DND-41 (cell line): ENCODE data around the gene LHPP.
A peak's percentile ranks its signal among the peaks of the same experiment; 100 is the strongest.

Experiments
- ATAC-seq: fragments of 200-7000 bp; cut with Tn5 transposase; 3 replicates; pipeline ENCODE4 v1.9.1; 2021; ENCODE audit warnings: low read depth; ENCODE audit not compliant: insufficient read depth
- DNase-seq: peaks from one replicate; pipeline ENCODE4 v3.0.0-alpha.2; 2020
- H2AFZ ChIP-seq: 2 replicates; pipeline ENCODE4 v1.6.0; 2012; ENCODE audit warnings: low read depth, low read length
- H3K27ac ChIP-seq: 2 replicates; pipeline ENCODE4 v1.5.1; 2012; ENCODE audit warnings: low read length, inconsistent platforms
- H3K27me3 ChIP-seq: fragments of 200-600 bp; sonication (generic); 2 replicates; pipeline ENCODE4 v1.6.0; 2012; ENCODE audit warnings: low read length, mild to moderate bottlenecking, inconsistent platforms; ENCODE audit not compliant: insufficient read depth, poor library complexity
- H3K36me3 ChIP-seq: 2 replicates; pipeline ENCODE4 v1.5.1; 2012; ENCODE audit warnings: low read length, inconsistent platforms; ENCODE audit not compliant: insufficient read depth
- H3K4me1 ChIP-seq: 2 replicates; pipeline ENCODE4 v1.5.1; 2012; ENCODE audit warnings: mild to moderate bottlenecking, low read length; ENCODE audit not compliant: insufficient read depth
- H3K4me2 ChIP-seq: 2 replicates; pipeline ENCODE4 v1.6.0; 2012; ENCODE audit warnings: mild to moderate bottlenecking, moderate library complexity, low read length, inconsistent platforms; ENCODE audit not compliant: insufficient read depth
- H3K4me3 ChIP-seq, 2 experiments: fragments of 200-600 bp in 1 of 2; shearing (Covaris generic) in 1 of 2; 2 replicates each; pipeline ENCODE4 v1.5.1; 2012 to 2016; ENCODE audit warnings: inconsistent platforms in 2 of 2, low read length in 2 of 2, mild to moderate bottlenecking in 2 of 2, low read depth in 1 of 2, moderate library complexity in 1 of 2
- H3K79me2 ChIP-seq: 2 replicates; pipeline ENCODE4 v1.6.0; 2012; ENCODE audit warnings: low read length, inconsistent platforms; ENCODE audit not compliant: insufficient read depth
- H3K9ac ChIP-seq: 2 replicates; pipeline ENCODE4 v1.6.0; 2012; ENCODE audit warnings: low read depth, mild to moderate bottlenecking, inconsistent platforms, low read length, moderate library complexity
- H3K9me3 ChIP-seq: 2 replicates; pipeline ENCODE4 v1.5.1; 2012; ENCODE audit warnings: low read length, moderate library complexity, mild to moderate bottlenecking, inconsistent platforms; ENCODE audit not compliant: insufficient read depth, severe bottlenecking
- H4K20me1 ChIP-seq: 2 replicates; pipeline ENCODE4 v1.6.0; 2012; ENCODE audit warnings: low read length; ENCODE audit not compliant: insufficient read depth
- EZH2 ChIP-seq: IDR thresholded peaks from 3 replicates; pipeline ENCODE4 v1.6.1; 2012; ENCODE audit warnings: borderline replicate concordance, low read depth, mild to moderate bottlenecking, moderate library complexity, low read length, inconsistent platforms; ENCODE audit not compliant: severe bottlenecking
- TF ChIP-seq, protein P1 (sequence below): IDR thresholded peaks from 2 replicates; pipeline ENCODE4 v1.5.1; 2012; ENCODE audit warnings: borderline replicate concordance, low read length, moderate library complexity, mild to moderate bottlenecking; ENCODE audit not compliant: poor library complexity, severe bottlenecking; ENCODE audit errors: extremely low read depth

The LHPP gene

DNA sequence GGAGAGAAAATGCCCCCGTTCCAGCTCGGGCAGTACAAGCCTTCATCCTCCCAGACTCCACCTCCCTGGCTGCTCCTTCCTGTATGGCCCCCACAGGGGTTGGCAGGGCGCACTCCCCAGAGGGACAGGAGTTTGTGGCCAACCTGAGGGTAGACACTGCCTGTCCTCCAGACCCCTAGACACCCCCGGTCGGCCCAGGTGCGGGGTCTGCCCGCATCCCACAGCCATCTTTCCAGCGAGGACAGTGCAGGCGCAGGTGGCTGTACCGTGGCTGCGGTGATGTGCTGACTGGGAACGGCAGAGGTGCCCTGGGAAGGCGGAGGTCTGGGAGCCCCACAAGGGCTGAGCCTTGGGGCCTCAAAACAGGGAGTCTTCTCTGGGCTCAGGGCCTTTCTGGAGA, 81.5 kb downstream of the LHPP start:
- no peaks in the 10 kb centered on the region for H3K27me3 ChIP-seq
- H4K20me1 ChIP-seq = no peaks in the 10 kb centered on the region
- H3K4me1 ChIP-seq = peaks cover 22% of the 10 kb centered on the region
- no peak overlapping the region for H2AFZ ChIP-seq
- no peak overlapping the region for H3K4me2 ChIP-seq
- H3K79me2 ChIP-seq = no peaks in the 10 kb centered on the region
- H3K36me3 ChIP-seq = no peaks in the 10 kb centered on the region
- no peak for TF ChIP-seq EZH2
- TF ChIP-seq, protein P1, sequence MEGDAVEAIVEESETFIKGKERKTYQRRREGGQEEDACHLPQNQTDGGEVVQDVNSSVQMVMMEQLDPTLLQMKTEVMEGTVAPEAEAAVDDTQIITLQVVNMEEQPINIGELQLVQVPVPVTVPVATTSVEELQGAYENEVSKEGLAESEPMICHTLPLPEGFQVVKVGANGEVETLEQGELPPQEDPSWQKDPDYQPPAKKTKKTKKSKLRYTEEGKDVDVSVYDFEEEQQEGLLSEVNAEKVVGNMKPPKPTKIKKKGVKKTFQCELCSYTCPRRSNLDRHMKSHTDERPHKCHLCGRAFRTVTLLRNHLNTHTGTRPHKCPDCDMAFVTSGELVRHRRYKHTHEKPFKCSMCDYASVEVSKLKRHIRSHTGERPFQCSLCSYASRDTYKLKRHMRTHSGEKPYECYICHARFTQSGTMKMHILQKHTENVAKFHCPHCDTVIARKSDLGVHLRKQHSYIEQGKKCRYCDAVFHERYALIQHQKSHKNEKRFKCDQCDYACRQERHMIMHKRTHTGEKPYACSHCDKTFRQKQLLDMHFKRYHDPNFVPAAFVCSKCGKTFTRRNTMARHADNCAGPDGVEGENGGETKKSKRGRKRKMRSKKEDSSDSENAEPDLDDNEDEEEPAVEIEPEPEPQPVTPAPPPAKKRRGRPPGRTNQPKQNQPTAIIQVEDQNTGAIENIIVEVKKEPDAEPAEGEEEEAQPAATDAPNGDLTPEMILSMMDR = no peak
- ATAC-seq = no peak
- H3K9ac ChIP-seq = no peak overlapping the region
- H3K27ac ChIP-seq = no peak overlapping the region
- no peaks in the 10 kb centered on the region for H3K9me3 ChIP-seq
- DNase-seq = no peak
- no peak overlapping the region for H3K4me3 ChIP-seq

DNA sequence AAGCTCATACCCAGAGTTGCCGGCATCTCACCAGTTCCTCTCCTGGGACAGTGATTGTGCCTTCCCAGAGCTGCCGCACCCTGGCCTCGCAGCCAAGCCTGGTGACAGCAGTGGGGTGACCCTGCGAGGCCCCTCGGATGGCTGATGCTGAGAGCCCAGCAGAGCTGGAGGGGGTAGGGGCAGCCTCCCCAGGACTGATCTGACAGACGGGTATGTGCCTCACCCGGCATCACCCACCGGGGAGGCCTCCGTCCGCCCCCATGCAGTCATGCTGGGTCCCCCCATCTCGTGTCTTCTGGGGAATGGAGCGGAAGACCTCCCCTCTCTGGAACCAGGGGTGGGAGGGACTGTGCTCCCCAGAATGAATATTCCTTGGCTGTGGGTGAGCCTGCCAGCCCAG, 82.3 kb downstream of the LHPP start:
- Histone ChIP-seq H3K36me3 (no peaks in the 10 kb centered on the region), H3K9ac (no peak overlapping the region), H3K27ac (no peak overlapping the region), H2AFZ (no peak overlapping the region), H3K4me3 (no peak overlapping the region), H4K20me1 (no peaks in the 10 kb centered on the region), H3K4me1 (peaks cover 22% of the 10 kb centered on the region), H3K79me2 (no peaks in the 10 kb centered on the region), H3K4me2 (no peak overlapping the region), H3K27me3 (no peaks in the 10 kb centered on the region), H3K9me3 (no peaks in the 10 kb centered on the region)
- ATAC-seq (no peak), DNase-seq (no peak)
- TF ChIP-seq, protein P1 = no peak
- TF ChIP-seq EZH2 = no peak

DNA sequence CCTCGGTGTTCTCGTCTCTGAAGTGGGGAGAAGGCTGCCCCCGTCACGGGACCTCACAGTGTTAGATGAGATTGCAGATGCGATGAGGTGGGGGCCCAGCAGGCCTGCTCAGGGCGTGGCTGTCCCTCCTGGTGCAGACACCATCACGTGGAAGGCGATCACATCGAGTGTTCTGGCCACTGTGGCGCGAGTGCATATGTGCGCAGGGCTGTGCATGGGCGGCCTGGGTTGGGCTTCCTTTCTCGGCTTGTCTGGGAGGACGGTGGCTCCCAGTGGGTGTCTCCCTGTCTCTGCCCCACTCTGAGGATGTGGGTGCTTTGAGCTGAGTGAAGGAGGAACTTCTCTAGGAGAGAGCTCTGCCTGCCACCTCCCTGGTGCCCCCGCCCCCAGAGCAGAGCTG, 83.1 kb downstream of the LHPP start:
- H3K4me1 ChIP-seq = peaks cover 22% of the 10 kb centered on the region
- no peak overlapping the region for H3K4me2 ChIP-seq
- ATAC-seq = no peak
- H3K9me3 ChIP-seq = no peaks in the 10 kb centered on the region
- no peaks in the 10 kb centered on the region for H3K36me3 ChIP-seq
- no peak for TF ChIP-seq EZH2
- TF ChIP-seq, protein P1 = no peak
- no peak overlapping the region for H3K9ac ChIP-seq
- no peaks in the 10 kb centered on the region for H3K79me2 ChIP-seq
- no peaks in the 10 kb centered on the region for H3K27me3 ChIP-seq
- no peak overlapping the region for H2AFZ ChIP-seq
- DNase-seq = no peak
- no peaks in the 10 kb centered on the region for H4K20me1 ChIP-seq
- H3K27ac ChIP-seq = no peak overlapping the region
- H3K4me3 ChIP-seq = no peak overlapping the region

DNA sequence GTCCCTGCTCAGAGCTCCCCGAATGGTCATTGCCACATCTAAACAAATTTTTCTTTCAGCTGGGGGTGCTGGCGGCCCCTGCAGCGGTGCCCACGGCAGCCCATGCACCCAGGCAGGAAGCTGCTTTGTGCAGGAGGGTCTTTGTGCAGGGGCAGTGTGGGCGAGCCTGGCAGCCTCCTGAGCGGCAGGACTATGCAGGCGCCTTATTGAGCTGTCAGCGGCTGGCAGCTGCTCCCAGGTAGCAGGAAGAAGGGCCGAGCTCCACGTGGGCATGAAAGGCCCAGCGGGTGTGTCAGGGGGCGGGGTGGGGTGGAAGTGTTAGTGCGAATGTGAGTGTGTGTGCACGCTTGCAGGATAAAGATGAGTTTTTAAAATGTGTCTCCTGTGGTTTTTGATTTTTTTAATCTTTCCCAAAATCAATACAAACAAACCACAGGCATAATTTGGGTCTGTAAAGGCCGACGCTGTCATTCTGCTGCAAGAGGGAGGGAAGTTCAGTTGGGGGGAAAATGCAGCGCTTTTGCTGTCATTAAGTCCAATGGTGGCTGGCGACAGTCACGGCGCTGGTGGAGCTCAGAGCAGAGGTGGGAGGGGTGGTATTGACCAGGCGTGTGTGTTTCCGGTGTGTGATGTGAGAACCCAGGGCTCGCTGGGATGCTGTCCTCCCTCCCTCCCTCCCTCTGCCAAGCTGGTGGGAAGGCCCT, 83.9 kb downstream of the LHPP start:
- H3K4me3 ChIP-seq = no peak overlapping the region
- ATAC-seq (peak; percentile 72), DNase-seq (peak; percentile 57)
- H4K20me1 ChIP-seq = no peaks in the 10 kb centered on the region
- no peak overlapping the region for H3K27ac ChIP-seq
- H3K4me1 ChIP-seq = peaks cover 17% of the 10 kb centered on the region
- no peak for TF ChIP-seq EZH2
- TF ChIP-seq, protein P1 = no peak
- no peaks in the 10 kb centered on the region for H3K36me3 ChIP-seq
- H3K27me3 ChIP-seq = no peaks in the 10 kb centered on the region
- H3K9ac ChIP-seq = no peak overlapping the region
- no peak overlapping the region for H3K4me2 ChIP-seq
- no peaks in the 10 kb centered on the region for H3K79me2 ChIP-seq
- H2AFZ ChIP-seq = no peak overlapping the region
- H3K9me3 ChIP-seq = no peaks in the 10 kb centered on the region
